Trophoblast cell (in vitro differentiated cells and primary cell): ENCODE results near the gene TBC1D9.

Experiments
- DNase-seq, 2 donors: peaks; one replicate each; pipeline ENCODE4 v3.0.0-alpha.2; 2016
- H2AFZ ChIP-seq: 2 replicates; pipeline ENCODE4 v1.6.1; 2013; ENCODE audit warnings: low read length, moderate library complexity, mild to moderate bottlenecking; ENCODE audit not compliant: insufficient read depth, poor library complexity
- H2AK5ac ChIP-seq: 2 replicates; pipeline ENCODE4 v1.6.1; 2013; ENCODE audit warnings: mild to moderate bottlenecking, low read length
- H2BK120ac ChIP-seq: 2 replicates; pipeline ENCODE4 v1.6.1; 2013; ENCODE audit warnings: low read length, mild to moderate bottlenecking, moderate library complexity; ENCODE audit not compliant: insufficient read depth, poor library complexity
- H2BK12ac ChIP-seq: 2 replicates; pipeline ENCODE4 v1.6.1; 2013; ENCODE audit warnings: mild to moderate bottlenecking, low read length, moderate library complexity
- H2BK5ac ChIP-seq: 2 replicates; pipeline ENCODE4 v1.6.1; 2013; ENCODE audit warnings: low read length, low read depth, moderate library complexity, mild to moderate bottlenecking; ENCODE audit not compliant: poor library complexity
- H3K14ac ChIP-seq: 2 replicates; pipeline ENCODE4 v1.6.1; 2013; ENCODE audit warnings: mild to moderate bottlenecking, low read length
- H3K18ac ChIP-seq: 2 replicates; pipeline ENCODE4 v1.6.1; 2013; ENCODE audit warnings: mild to moderate bottlenecking, low read length
- H3K23ac ChIP-seq: 2 replicates; pipeline ENCODE4 v1.6.1; 2013; ENCODE audit warnings: low read length
- H3K27ac ChIP-seq: 2 replicates; pipeline ENCODE4 v1.5.1; 2013; ENCODE audit warnings: low read depth, mild to moderate bottlenecking, inconsistent platforms, low read length, moderate library complexity
- H3K27me3 ChIP-seq: 2 replicates; pipeline ENCODE4 v1.6.1; 2013; ENCODE audit warnings: inconsistent platforms, mild to moderate bottlenecking, low read length, moderate library complexity; ENCODE audit not compliant: insufficient read depth
- H3K36me3 ChIP-seq, 2 experiments: 1 replicate in 1 of 2; 2 replicates in 1 of 2; pipeline ENCODE4 v1.6.1; 2013; ENCODE audit warnings: low read length in 2 of 2, mild to moderate bottlenecking in 2 of 2, moderate library complexity in 1 of 2; ENCODE audit not compliant: insufficient read depth in 2 of 2, control insufficient read depth in 1 of 2
- H3K4ac ChIP-seq: 2 replicates; pipeline ENCODE4 v1.6.1; 2013; ENCODE audit warnings: low read depth, mild to moderate bottlenecking, low read length, moderate library complexity
- H3K4me1 ChIP-seq, 2 experiments: 1 replicate in 1 of 2; 2 replicates in 1 of 2; pipeline ENCODE4 v1.6.1; 2013; ENCODE audit warnings: low read length in 2 of 2, mild to moderate bottlenecking in 2 of 2, moderate library complexity in 1 of 2; ENCODE audit not compliant: insufficient read depth in 2 of 2, control insufficient read depth in 1 of 2
- H3K4me2 ChIP-seq: 2 replicates; pipeline ENCODE4 v1.6.1; 2013; ENCODE audit warnings: inconsistent platforms, mild to moderate bottlenecking, low read length, moderate library complexity
- H3K4me3 ChIP-seq: 2 replicates; pipeline ENCODE4 v1.5.1; 2013; ENCODE audit warnings: mild to moderate bottlenecking, low read depth, low read length, inconsistent platforms
- H3K79me1 ChIP-seq: one replicate; pipeline ENCODE4 v1.6.1; 2013; ENCODE audit warnings: low read length
- H3K79me2 ChIP-seq: 2 replicates; pipeline ENCODE4 v1.6.1; 2013; ENCODE audit warnings: low read length, mild to moderate bottlenecking; ENCODE audit not compliant: control insufficient read depth, insufficient read depth, poor library complexity
- H3K9ac ChIP-seq: 2 replicates; pipeline ENCODE4 v1.6.1; 2013; ENCODE audit warnings: mild to moderate bottlenecking, low read length
- H3K9me3 ChIP-seq: 2 replicates; pipeline ENCODE4 v1.6.1; 2013; ENCODE audit warnings: low read depth, mild to moderate bottlenecking, control low read depth, inconsistent platforms, low read length; ENCODE audit not compliant: insufficient read depth
- H4K12ac ChIP-seq: 2 replicates; pipeline ENCODE4 v1.6.1; 2013; ENCODE audit warnings: low read depth, mild to moderate bottlenecking, low read length, moderate library complexity
- H4K8ac ChIP-seq: 2 replicates; pipeline ENCODE4 v1.6.1; 2013; ENCODE audit warnings: low read depth, mild to moderate bottlenecking, low read length, moderate library complexity
- H4K91ac ChIP-seq: one replicate; pipeline ENCODE4 v1.6.1; 2013; ENCODE audit warnings: low read depth, mild to moderate bottlenecking, low read length, moderate library complexity
- WGBS: extraction: QIAGEN DNeasy Blood & Tissue Kit; methylation state at CpG from one replicate; pipeline ENCODE4 v1.1.7; 2013; ENCODE audit warnings: missing lambda C conversion rate; ENCODE audit not compliant: insufficient read length, insufficient coverage; ENCODE audit errors: extremely low coverage; 5-methylcytosine and 5-hydroxymethylcytosine counted together

Gene TBC1D9

GRCh38 chr4:140581078-140581477 lies 175.1 kb downstream of the TBC1D9 start:
- no peak overlapping the region for H3K4me2 ChIP-seq
- H3K4me1 ChIP-seq = no peaks in the 10 kb centered on the region
- no peaks in the 10 kb centered on the region for H3K79me1 ChIP-seq
- H3K4me3 ChIP-seq = no peak overlapping the region
- H3K14ac ChIP-seq = no peak overlapping the region
- H3K27ac ChIP-seq = no peak overlapping the region
- H3K79me2 ChIP-seq = no peaks in the 10 kb centered on the region
- no peak overlapping the region for H4K8ac ChIP-seq
- H3K9me3 ChIP-seq = no peaks in the 10 kb centered on the region
- H2AK5ac ChIP-seq = no peak overlapping the region
- no peak overlapping the region for H3K18ac ChIP-seq
- no peak for DNase-seq
- H3K27me3 ChIP-seq = no peaks in the 10 kb centered on the region
- no peak overlapping the region for H3K4ac ChIP-seq
- no peak overlapping the region for H3K23ac ChIP-seq
- H2BK5ac ChIP-seq = no peak overlapping the region
- H4K91ac ChIP-seq = no peak overlapping the region
- no peaks in the 10 kb centered on the region for H3K36me3 ChIP-seq
- WGBS = no CpG with 5 or more reads among the region's 3 CpGs
- H2BK12ac ChIP-seq = no peak overlapping the region
- no peak overlapping the region for H3K9ac ChIP-seq
- no peak overlapping the region for H4K12ac ChIP-seq
- no peak overlapping the region for H2AFZ ChIP-seq
- H2BK120ac ChIP-seq = no peak overlapping the region

- Histone ChIP-seq H4K91ac (no peak overlapping the region), H3K4ac (no peak overlapping the region), H3K18ac (no peak overlapping the region), H4K12ac (no peak overlapping the region), H3K79me1 (peaks cover 3% of the 10 kb centered on the region), H3K23ac (no peak overlapping the region), H3K4me3 (no peak overlapping the region), H3K14ac (no peak overlapping the region), H2AFZ (no peak overlapping the region), H3K9ac (no peak overlapping the region), H3K27me3 (no peaks in the 10 kb centered on the region), H4K8ac (no peak overlapping the region), H2BK5ac (no peak overlapping the region), H3K36me3 (no peaks in the 10 kb centered on the region), H3K79me2 (no peaks in the 10 kb centered on the region), H3K4me2 (no peak overlapping the region), H2BK12ac (no peak overlapping the region), H3K9me3 (no peaks in the 10 kb centered on the region), H3K27ac (no peak overlapping the region), H3K4me1 (peaks cover 5 to 6% of the 10 kb centered on the region in 2 experiments), H2AK5ac (no peak overlapping the region), H2BK120ac (no peak overlapping the region)
- DNase-seq = no peak
- no CpG with 5 or more reads among the region's 27 CpGs for WGBS
Measured at GRCh38 chr4:140579278-140579677, 176.9 kb downstream of the TBC1D9 start.

- Histone ChIP-seq H3K4me2 (no peak overlapping the region), H2AFZ (peak overlapping the region; percentile 71), H4K91ac (no peak overlapping the region), H3K9ac (no peak overlapping the region), H3K27me3 (peaks cover under 1% of the 10 kb centered on the region), H3K4me3 (no peak overlapping the region), H2BK120ac (no peak overlapping the region), H3K23ac (no peak overlapping the region), H3K4me1 (peaks cover 5 to 6% of the 10 kb centered on the region in 2 experiments), H3K36me3 (no peaks in the 10 kb centered on the region), H3K79me2 (no peaks in the 10 kb centered on the region), H3K79me1 (peaks cover 3% of the 10 kb centered on the region), H3K14ac (no peak overlapping the region), H3K27ac (no peak overlapping the region), H3K4ac (no peak overlapping the region), H2BK5ac (no peak overlapping the region), H2BK12ac (no peak overlapping the region), H2AK5ac (no peak overlapping the region), H4K12ac (no peak overlapping the region), H3K9me3 (peaks cover 2% of the 10 kb centered on the region), H3K18ac (no peak overlapping the region), H4K8ac (no peak overlapping the region)
- WGBS = no CpG with 5 or more reads among the region's 4 CpGs
- DNase-seq = no peak
Measured at GRCh38 chr4:140575489-140575888, 180.7 kb downstream of the TBC1D9 start.

GRCh38 chr4:140571620-140572019 lies 184.6 kb downstream of the TBC1D9 start:
- Histone ChIP-seq H3K4ac (no peak overlapping the region), H4K8ac (no peak overlapping the region), H4K12ac (no peak overlapping the region), H2AFZ (no peak overlapping the region), H4K91ac (no peak overlapping the region), H3K4me2 (no peak overlapping the region), H3K27me3 (peaks cover 34% of the 10 kb centered on the region), H3K79me2 (no peaks in the 10 kb centered on the region), H3K9me3 (peaks cover 7% of the 10 kb centered on the region), H3K9ac (no peak overlapping the region), H3K36me3 (no peaks in the 10 kb centered on the region), H2AK5ac (no peak overlapping the region), H2BK120ac (no peak overlapping the region), H3K27ac (no peak overlapping the region), H3K18ac (no peak overlapping the region), H3K79me1 (peaks cover 3% of the 10 kb centered on the region), H2BK12ac (no peak overlapping the region), H3K23ac (no peak overlapping the region), H3K4me3 (no peak overlapping the region), H3K14ac (no peak overlapping the region), H2BK5ac (no peak overlapping the region), H3K4me1 (peaks cover 12 to 14% of the 10 kb centered on the region in 2 experiments)
- WGBS = no CpG with 5 or more reads among the region's 2 CpGs
- DNase-seq = no peak
